Activated naive CD8-positive, alpha-beta T cell treated with anti-CD3 and anti-CD28 coated beads, Interleukin-2, amount 50 U/mL, for 24 hours (primary cell): Measurements from ENCODE around the gene TBC1D8.

Experiments
- ATAC-seq: fragments of 150-1000 bp; cut with Tn5 transposase; one replicate; pipeline ENCODE4 v1.10.0; 2021
- DNase-seq: peaks from one replicate; pipeline ENCODE4 v3.0.0; 2021
- H3K27ac Mint-ChIP-seq: one replicate; pipeline ENCODE4 v1.8.0; 2021; ENCODE audit warnings: mild to moderate bottlenecking, mixed read lengths
- H3K27me3 Mint-ChIP-seq: one replicate; pipeline ENCODE4 v1.8.0; 2021; ENCODE audit warnings: mixed read lengths
- H3K36me3 Mint-ChIP-seq: one replicate; pipeline ENCODE4 v1.8.0; 2021; ENCODE audit warnings: low read depth, mixed read lengths
- H3K4me1 Mint-ChIP-seq: one replicate; pipeline ENCODE4 v1.8.0; 2021; ENCODE audit warnings: mixed read lengths
- H3K4me3 Mint-ChIP-seq: one replicate; pipeline ENCODE4 v1.8.0; 2021; ENCODE audit warnings: mild to moderate bottlenecking, moderate library complexity, mixed read lengths
- H3K9me3 Mint-ChIP-seq: one replicate; pipeline ENCODE4 v1.8.0; 2021; ENCODE audit warnings: mixed read lengths

TBC1D8 gene

GRCh38 chr2:101151146-101151858, at the start of gene TBC1D8:
TSS of gene TBC1D8 (minus strand) at chr2:101151382. CDS start at chr2:101151253, 129 bp downstream.
- Mint-ChIP-seq H3K27me3 (peaks cover 29% of the 10 kb centered on the region), H3K4me3 (peak within 1 kb of the TSS; percentile 71)

GRCh38 chr2:101200676-101201075, 49.5 kb upstream of the TBC1D8 start:
- Mint-ChIP-seq H3K27me3 (no peaks in the 10 kb centered on the region), H3K36me3 (no peaks in the 10 kb centered on the region), H3K27ac (no peak overlapping the region), H3K4me1 (peaks cover 6% of the 10 kb centered on the region), H3K9me3 (no peaks in the 10 kb centered on the region), H3K4me3 (no peak overlapping the region)
- ATAC-seq, result no peak
- no peak for DNase-seq

More at GRCh38 chr2:101151146-101151858, at the start of gene TBC1D8:
- H3K4me1 Mint-ChIP-seq, result peaks cover 20% of the 10 kb centered on the region
- no peak within 1 kb of the TSS for H3K27ac Mint-ChIP-seq
- no peaks in the 10 kb centered on the region for H3K9me3 Mint-ChIP-seq
- DNase-seq, result peak; percentile 74
- H3K36me3 Mint-ChIP-seq, result no peaks in the 10 kb centered on the region
- ATAC-seq, result peak; percentile 88

- no peak overlapping the region for H3K27ac Mint-ChIP-seq
- no peaks in the 10 kb centered on the region for H3K4me1 Mint-ChIP-seq
- no peak for DNase-seq
These were observed 48.1 kb upstream of the TBC1D8 start for GRCh38 chr2:101199251-101199791.

GRCh38 chr2:101197814-101198213, 46.6 kb upstream of the TBC1D8 start:
- no peak for ATAC-seq
- H3K4me1 Mint-ChIP-seq, result no peaks in the 10 kb centered on the region
- H3K27ac Mint-ChIP-seq, result no peak overlapping the region
- H3K4me3 Mint-ChIP-seq, result no peak overlapping the region
- no peaks in the 10 kb centered on the region for H3K36me3 Mint-ChIP-seq
- H3K9me3 Mint-ChIP-seq, result no peaks in the 10 kb centered on the region
- DNase-seq, result no peak
- no peaks in the 10 kb centered on the region for H3K27me3 Mint-ChIP-seq

More at GRCh38 chr2:101199251-101199791, 48.1 kb upstream of the TBC1D8 start:
- Mint-ChIP-seq H3K4me3 (no peak overlapping the region), H3K36me3 (no peaks in the 10 kb centered on the region), H3K9me3 (no peaks in the 10 kb centered on the region), H3K27me3 (no peaks in the 10 kb centered on the region)
- no peak for ATAC-seq

DNA sequence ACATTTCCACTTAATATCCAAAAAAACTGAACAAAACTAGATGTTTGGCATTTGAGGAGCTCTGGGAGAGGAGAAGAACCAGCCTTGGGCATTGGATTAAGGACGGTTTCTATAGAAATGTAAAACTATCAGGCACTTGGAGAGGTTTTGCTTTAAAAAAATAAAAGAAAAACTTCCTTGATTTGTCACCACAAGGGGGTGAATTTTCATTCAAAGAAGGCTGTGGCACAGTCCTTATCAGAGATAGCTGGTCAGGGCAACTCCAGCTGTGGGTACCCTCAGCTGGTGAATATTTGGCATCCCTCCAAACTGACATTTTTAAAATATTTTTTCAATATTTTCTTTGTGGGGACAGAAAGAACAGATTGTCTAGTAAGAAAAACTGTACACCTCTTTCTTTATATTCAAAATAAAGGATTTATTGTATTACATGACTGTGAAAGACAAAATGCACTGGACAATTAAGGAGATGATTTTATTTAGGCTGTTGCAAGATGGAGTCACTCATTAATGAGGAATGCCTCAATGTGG, 46.1 kb upstream of the TBC1D8 start:
- Mint-ChIP-seq H3K9me3 (no peaks in the 10 kb centered on the region), H3K27me3 (no peaks in the 10 kb centered on the region), H3K36me3 (no peaks in the 10 kb centered on the region), H3K4me3 (no peak overlapping the region), H3K27ac (no peak overlapping the region), H3K4me1 (no peaks in the 10 kb centered on the region)
- ATAC-seq, result no peak
- DNase-seq, result no peak

GRCh38 chr2:101195871-101196661, 44.9 kb upstream of the TBC1D8 start:
- H3K4me3 Mint-ChIP-seq, result no peak overlapping the region
- H3K9me3 Mint-ChIP-seq, result no peaks in the 10 kb centered on the region
- no peaks in the 10 kb centered on the region for H3K36me3 Mint-ChIP-seq
- H3K4me1 Mint-ChIP-seq, result no peaks in the 10 kb centered on the region
- H3K27ac Mint-ChIP-seq, result no peak overlapping the region
- peaks cover 2% of the 10 kb centered on the region for H3K27me3 Mint-ChIP-seq
- no peak for ATAC-seq
- DNase-seq, result no peak

DNA sequence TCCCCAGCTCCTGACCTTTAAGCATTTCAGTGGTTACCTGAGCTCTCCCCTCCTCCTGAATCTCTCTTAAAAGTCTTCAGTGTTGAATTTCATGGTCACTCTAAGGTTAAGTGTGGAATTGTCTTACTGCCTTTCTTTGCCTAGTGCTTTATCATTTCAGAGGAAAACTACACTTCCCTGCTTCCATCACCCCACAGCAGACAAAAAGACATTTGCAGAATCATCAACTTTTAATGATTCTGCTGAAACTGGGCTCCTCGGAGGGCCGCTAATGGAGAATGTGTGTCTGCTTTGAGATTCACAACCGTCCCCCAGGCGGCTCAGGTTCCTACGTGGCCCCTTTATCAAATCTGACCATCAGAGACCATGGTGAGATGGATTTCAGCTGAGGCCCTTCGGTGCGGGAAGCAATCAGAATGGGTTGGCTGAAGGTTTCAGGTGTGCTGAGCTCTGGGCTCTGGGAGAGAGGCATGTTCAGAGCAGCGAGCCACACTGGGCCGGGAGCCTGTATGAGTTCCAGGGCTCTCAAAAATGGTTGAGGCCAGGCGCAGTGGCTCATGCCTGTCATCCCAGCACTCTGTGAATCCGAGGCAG, 41.9 kb upstream of the TBC1D8 start:
- no peak for DNase-seq
- Mint-ChIP-seq H3K27me3 (peaks cover 2% of the 10 kb centered on the region), H3K4me3 (no peak overlapping the region), H3K27ac (no peak overlapping the region), H3K9me3 (peaks cover 4% of the 10 kb centered on the region), H3K36me3 (no peaks in the 10 kb centered on the region), H3K4me1 (no peaks in the 10 kb centered on the region)
- ATAC-seq, result no peak

DNA sequence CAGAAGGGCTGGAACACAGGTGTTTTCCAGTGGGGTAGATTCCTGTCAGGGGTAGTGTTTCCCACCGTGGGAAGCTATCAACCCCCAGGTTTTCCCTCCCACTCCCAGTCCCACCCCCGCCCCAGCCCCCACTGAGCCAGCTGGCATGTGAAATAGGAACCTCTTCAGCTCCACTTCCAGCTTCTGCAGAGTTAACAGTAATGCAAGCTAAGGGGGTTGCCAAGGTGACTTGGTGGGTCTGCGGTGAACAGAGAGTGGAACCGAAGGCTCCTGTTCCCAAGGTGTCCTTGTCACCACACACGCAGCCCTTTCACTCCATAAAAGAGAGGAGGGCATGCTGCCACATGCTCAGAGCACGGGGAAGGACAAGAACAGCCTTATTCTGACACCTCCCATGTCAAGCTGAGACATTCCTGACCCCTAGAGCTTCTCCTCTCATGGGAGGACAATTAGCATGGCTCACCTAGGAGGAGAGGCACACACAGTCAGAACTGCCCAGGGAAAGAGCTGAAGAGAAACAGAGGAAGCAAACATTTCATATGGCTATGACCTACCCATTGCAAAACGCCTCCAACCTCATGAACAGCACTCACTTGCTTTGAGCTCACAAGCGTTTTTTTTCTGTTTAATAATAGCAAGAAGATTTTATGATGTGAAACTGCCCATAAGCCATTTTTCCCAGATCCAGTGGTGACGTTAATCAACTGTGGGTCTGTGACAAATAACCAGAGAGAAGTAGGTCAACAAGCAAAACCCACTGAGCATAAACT, 39.8 kb upstream of the TBC1D8 start:
- H3K4me3 Mint-ChIP-seq, result no peak overlapping the region
- H3K27me3 Mint-ChIP-seq, result peaks cover 2% of the 10 kb centered on the region
- no peaks in the 10 kb centered on the region for H3K4me1 Mint-ChIP-seq
- no peak for ATAC-seq
- no peak for DNase-seq
- H3K36me3 Mint-ChIP-seq, result peaks cover 2% of the 10 kb centered on the region
- H3K27ac Mint-ChIP-seq, result no peak overlapping the region
- H3K9me3 Mint-ChIP-seq, result peaks cover 9% of the 10 kb centered on the region

- ATAC-seq (no peak), DNase-seq (no peak)
- Mint-ChIP-seq H3K27ac (no peak overlapping the region), H3K4me3 (no peak overlapping the region), H3K9me3 (peaks cover 9% of the 10 kb centered on the region), H3K36me3 (peaks cover 2% of the 10 kb centered on the region), H3K4me1 (no peaks in the 10 kb centered on the region), H3K27me3 (peaks cover 2% of the 10 kb centered on the region)
These were observed 37.7 kb upstream of the TBC1D8 start for GRCh38 chr2:101188683-101189405.

DNA sequence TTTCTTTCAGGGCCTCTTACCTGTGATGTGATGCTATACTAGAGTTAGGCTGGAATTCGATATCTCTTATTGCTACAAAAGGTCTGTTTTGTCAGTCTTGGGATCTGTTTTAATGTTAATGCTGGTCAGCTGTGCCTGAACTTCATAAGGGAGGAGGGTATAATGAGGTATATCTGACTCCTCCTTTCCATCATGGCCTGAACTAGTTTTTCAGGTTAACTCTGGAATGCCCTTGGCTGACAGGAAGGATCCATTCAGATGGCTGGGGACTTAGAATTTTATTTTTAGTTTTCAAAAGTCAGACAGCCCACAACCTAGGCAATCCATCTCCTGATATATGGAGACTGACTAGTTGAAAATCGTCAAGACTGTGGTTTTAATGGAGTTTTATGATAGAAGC, 35.9 kb upstream of the TBC1D8 start:
- no peaks in the 10 kb centered on the region for H3K4me1 Mint-ChIP-seq
- H3K9me3 Mint-ChIP-seq, result peaks cover 9% of the 10 kb centered on the region
- H3K27me3 Mint-ChIP-seq, result peaks cover 2% of the 10 kb centered on the region
- ATAC-seq, result no peak
- H3K27ac Mint-ChIP-seq, result no peak overlapping the region
- H3K36me3 Mint-ChIP-seq, result peaks cover 2% of the 10 kb centered on the region
- no peak overlapping the region for H3K4me3 Mint-ChIP-seq
- no peak for DNase-seq

DNA sequence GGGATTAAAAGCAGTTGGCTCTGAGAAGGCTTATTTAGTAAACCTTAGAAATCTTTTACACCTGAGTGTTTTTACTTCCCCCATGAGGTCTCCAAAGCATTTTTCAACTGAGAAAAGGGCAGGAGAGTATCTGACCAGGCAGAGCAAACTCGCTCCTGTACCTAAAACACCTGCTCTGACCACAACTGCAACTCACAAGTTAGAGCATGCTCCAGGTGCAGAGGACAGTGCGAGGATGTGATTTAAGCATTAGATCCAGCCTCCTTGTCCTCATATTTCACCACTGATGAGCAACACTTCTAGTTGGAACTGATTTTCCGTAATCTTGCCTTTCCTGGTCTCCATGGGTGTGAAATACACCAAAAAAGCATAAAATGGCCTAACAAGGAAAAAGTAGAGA, 34.5 kb upstream of the TBC1D8 start:
- Mint-ChIP-seq H3K36me3 (peaks cover 2% of the 10 kb centered on the region), H3K4me1 (no peaks in the 10 kb centered on the region), H3K27me3 (no peaks in the 10 kb centered on the region), H3K9me3 (peaks cover 9% of the 10 kb centered on the region), H3K27ac (no peak overlapping the region), H3K4me3 (no peak overlapping the region)
- DNase-seq (no peak), ATAC-seq (no peak)

DNA sequence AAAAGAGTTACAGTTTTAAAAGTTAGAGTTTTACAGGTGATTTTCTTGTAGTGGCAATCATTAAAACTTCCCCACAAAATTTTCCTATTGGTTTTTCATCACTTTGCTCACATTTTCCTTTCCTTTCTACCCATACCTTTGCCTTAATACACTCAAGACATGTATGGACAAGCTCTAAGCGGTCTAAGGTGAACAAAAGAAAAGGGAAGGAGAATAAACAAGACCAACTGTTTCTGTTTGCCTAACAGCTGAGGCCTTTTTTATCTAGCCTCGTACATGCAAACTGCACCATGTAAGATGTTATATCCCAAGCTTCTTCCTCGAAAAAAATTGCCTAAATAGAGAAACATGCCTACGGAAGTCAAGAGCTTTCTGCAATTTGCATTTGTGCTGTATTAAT, 33.9 kb upstream of the TBC1D8 start:
- Mint-ChIP-seq H3K9me3 (peaks cover 9% of the 10 kb centered on the region), H3K27ac (no peak overlapping the region), H3K4me1 (no peaks in the 10 kb centered on the region), H3K4me3 (no peak overlapping the region), H3K27me3 (no peaks in the 10 kb centered on the region), H3K36me3 (peaks cover 2% of the 10 kb centered on the region)
- ATAC-seq, result no peak
- DNase-seq, result no peak

GRCh38 chr2:101179982-101180381, 28.8 kb upstream of the TBC1D8 start:
- H3K36me3 Mint-ChIP-seq, result no peaks in the 10 kb centered on the region
- DNase-seq, result no peak
- peaks cover 4% of the 10 kb centered on the region for H3K4me1 Mint-ChIP-seq
- no peak overlapping the region for H3K27ac Mint-ChIP-seq
- H3K27me3 Mint-ChIP-seq, result no peaks in the 10 kb centered on the region
- H3K9me3 Mint-ChIP-seq, result no peaks in the 10 kb centered on the region
- no peak for ATAC-seq
- no peak overlapping the region for H3K4me3 Mint-ChIP-seq
